Stimulated activated CD4-positive, alpha-beta T cell treated with anti-CD3 and anti-CD28 coated beads, Interleukin-12 subunit alpha, Interleukin-12 subunit beta, amount 100 ng/mL, for 24 hours (primary cell): Measurements from ENCODE around the gene SPATA17.

Experiments
- DNase-seq, 2 experiments: peaks; one replicate each; pipeline ENCODE4 v3.0.0-alpha.2; 2020; ENCODE audit warnings: low read depth in 2 of 2

SPATA17 gene

DNA sequence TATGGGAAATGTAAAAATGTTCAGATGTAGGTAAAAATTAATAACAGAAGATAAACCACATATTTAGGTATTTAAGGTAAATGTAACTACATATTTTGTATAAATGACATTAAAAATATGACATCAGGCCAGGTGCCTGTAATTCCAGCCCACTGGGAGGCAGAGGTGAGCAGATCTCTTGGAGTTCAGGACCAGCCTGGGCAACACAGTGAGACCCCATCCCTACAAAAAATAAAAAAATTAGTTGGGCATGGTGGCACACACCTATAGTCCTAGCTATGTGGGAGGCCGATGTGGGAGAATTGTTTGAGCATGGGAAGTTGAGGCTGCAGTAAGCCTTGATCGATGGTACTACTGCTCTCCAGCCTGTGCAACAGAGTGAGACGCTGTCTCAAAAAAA lies 216.5 kb downstream of the SPATA17 start:
- DNase-seq = no peak

DNA sequence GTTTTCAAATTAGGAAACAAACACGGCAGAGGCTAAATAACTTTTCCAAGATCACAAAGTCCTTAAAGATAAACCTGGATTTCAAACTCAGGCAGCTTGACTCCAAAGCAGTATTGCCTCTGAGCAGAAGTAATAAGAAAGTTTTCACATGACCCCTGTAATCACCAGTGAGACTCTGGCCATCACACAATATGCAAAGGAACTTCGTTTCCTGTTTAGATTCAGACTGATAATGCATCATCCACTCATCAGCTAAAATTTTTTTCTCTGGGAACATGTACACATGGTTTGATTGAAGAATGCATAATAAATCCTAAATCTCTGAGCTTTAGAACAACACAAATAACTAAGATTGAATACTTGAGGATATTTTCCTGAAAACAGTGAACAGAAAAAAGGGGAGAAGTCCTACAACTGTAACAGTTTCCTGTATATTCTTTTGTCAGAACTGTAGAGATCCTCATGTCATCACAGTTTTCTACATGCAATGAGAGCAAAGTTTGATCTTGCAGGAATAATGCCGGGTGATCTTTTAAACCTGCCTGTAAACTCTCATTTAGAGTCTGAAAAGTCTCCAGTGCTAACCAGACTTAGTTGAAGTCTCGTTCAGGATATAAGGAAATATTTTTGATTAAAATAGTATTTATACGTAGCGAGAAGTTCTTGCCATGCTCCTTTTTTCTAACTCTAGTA lies 225.3 kb downstream of the SPATA17 start:
- DNase-seq = no peak

DNA sequence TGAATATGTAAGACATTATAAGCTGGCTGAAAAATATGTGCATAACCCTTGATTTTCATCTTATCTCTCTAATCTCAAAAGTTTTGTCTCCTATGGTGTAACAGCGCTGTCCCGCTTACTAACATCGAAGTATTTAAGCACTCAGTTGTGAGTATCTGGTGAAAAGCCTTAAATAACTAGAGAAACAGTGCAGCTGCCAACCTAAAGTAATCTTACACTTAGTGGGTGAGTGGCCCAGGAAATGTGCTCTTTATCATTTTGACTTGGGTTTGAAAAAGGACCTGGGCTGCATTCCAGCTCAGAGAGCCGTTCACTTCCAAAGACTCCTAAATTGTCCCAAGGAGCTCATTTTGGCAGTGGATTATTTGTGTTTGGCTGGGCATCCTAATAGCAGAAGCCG lies 225.9 kb downstream of the SPATA17 start:
- no peak for DNase-seq

DNA sequence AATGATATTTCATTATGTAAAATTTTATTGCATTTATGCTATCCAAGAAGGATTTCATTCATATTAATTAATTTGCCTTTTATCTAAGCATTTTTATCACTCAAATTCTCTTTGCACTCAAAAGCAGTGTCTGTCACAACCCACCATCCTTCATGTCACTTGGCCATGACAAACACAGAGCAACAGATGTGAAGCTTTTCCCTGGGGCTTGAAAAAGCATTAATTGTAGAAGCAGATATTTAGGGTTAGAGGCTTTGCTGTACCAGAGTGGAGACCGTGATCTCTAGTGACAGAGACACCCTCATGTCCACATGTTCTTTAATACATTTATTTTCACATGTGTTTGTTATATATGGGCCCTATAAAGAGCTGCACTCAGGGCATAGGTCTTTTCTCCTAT lies 230.5 kb downstream of the SPATA17 start:
- no peak for DNase-seq

DNA sequence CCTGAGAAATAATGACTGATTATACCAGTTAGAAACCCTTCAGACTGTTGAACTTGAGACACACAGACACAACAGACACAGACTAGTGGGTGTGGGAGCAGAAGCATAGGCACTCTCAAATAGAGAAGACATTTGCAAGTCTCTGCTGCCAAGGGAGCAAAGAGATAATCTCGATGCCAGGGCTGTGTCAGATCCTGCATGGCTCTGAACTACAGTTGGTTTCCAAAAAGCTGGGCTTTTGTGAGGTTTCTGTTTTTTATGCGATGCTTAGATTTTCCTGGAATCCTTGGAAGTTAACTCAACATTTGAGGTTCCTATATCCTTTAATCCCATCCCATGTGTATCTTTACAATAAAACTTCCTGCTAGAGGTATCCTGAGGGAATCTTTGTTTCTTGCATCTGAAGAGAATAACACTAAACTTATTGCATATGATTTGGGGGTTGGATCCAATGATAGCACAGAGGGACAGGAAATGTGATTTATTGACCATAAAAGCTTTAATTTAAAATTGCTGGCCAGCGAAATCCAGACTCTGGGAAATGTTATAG lies 236.4 kb downstream of the SPATA17 start:
- no peak for DNase-seq

DNA sequence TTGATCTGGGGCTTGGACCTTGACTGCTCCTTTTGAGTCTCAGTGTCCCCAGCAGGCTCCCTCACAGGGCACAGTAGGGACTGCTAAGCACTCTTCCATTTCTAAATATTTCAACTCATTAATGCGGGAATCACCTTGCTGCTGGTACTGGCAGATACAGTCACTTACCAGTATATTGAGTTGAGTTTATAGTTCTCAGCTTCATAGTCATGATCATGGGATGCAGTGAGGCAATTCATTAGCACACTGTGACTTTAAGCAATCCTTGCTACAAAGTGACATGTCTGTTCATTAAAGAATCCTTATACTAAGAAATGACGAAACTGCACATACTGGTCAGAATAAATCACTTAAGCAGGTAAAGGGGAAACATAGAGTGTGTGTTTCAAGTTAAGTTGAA lies 240.8 kb downstream of the SPATA17 start:
- no peak for DNase-seq

DNA sequence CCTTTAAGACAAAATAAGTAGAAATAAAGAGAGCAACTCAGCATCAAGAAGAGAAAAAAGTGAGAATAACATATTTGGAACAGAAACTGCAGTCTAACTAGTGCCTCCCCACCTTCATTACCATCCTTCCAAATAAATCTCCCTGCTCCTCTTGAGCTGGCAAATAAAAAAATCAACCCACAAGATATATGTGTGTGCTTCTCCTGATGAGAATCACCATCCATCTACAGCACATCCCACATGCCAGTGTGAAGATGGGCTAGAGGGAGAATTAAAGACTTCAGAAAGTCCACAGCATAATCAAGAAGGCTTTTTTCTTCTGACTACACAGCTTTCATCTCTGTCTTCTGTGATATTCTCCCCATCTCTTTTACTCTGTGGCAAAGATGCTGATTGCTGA lies 244.1 kb downstream of the SPATA17 start:
- DNase-seq = no peak

DNA sequence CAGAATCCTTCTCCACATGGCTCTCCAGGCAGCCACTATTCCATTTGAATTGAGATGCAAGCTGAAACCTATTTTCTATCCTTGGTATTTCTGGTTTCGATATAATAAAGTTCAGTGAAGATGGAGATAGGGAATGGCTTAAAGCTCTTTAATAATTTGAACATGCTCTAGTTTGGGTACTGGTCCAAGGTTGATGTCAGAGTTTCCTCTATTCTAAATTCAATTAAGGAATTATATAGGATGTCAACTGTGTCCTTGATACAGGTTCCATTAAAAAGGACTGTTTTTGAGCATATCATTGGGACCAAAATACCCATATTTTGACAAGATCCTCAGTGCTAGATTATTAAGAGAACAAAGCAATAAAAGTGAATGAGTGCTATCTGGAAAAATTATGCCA lies 245.3 kb downstream of the SPATA17 start:
- no peak for DNase-seq

DNA sequence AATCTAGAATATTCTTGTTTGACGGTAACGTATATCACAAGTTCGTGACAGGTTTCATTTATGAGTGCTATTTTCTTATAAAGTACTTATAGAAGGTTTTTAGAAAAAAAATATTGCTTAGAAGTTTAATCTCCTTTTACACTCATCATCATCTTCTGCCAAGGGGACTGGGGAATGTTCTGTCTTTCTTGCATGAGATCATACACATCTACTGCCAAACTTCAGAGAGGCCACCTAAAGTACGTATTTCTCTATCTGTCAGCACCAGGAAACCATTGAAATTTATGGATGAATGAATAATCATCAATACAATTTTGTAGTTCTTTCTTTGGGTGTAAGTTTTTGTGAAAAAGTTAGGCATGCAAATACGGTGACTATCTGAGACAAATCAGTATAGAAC lies 245.8 kb downstream of the SPATA17 start:
- DNase-seq = no peak

DNA sequence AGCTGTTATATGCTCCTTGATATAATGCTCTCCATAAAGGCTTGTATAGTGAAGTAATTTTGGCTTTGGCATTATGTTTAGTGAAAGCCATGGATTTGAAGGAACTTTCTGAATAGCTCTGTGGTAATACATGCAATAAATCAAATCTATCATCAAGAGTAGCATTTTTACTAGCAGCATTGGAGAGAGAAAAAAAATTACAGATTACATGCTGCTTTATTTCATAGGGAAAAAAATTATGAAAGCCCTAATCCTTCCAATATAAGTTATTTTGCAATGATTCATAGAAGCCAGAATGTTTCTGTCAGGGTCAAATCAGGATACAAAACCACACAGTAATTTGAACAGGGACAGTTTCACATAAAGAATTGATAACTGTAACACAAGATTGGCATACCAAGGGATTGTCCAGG lies 250.0 kb downstream of the SPATA17 start:
- no peak for DNase-seq

DNA sequence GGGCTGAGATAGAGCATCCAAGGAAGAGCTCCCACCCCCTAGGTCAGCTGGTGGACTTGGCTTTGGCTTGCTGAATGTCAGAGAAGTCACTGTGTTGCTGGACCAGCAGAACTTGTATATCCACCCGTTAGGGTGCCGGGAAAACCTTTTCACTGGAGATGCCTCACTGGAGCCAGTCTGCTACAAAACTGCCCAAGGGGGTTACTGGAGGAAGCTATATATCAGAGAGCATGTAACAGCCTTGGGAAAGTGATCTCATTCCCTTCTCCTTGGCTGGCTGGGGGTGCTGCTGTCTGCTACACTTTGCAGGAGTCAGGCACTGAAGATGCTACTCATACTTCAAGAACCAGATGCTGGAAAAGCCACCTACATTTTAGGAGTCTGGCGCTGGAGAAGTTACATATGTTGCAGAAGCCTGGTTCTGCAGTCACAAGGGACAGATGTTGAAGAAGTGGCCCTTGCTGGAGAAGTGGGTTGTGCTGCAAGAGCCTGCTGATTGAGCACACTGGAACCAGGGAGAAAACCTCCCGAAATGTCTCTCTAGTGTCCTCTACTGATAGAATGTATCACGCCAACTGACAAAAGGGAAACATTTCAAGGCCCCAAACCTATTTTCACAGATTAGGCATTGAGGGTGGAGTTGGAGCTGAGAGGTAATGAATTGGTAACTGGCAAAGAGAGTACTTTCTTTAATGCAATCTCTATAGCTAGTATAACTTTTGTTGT lies 250.6 kb downstream of the SPATA17 start:
- no peak for DNase-seq

DNA sequence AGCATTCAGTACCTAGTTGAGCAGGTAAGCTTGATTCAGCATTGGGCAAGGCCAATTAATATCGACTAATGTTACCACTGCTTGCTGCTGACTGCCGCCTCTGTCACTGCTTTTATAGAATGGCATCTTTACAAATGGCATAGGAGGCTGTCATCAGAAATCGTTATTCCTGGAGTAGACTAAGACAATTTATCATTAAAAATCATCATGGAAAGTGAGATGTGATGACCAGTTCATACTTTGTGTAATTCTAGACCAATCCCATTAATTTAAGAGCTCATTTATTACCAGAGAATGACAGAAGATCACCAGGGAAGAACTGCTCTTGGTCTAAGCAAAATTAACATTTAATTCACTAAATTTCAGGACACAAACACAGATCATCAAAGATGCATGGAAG lies 254.0 kb downstream of the SPATA17 start:
- no peak for DNase-seq

DNA sequence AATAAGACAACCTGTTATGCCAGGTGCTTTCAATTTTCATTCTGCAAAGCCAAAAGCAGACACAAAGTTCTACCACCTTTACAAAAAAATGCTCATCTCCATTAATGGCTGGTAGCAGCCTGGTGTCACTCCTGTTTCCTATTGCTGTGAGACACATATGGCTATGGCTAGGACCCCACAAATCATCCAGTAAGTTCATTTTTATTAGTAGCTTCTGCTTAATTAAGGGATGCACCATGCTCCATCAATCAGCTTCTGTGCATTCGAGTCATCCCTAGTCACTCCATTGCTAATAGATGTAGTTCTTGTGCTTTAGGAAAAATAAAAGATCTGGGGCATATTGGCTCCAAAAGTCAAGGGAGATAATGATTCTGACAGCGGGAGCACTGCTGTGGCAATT lies 257.2 kb downstream of the SPATA17 start:
- no peak for DNase-seq

DNA sequence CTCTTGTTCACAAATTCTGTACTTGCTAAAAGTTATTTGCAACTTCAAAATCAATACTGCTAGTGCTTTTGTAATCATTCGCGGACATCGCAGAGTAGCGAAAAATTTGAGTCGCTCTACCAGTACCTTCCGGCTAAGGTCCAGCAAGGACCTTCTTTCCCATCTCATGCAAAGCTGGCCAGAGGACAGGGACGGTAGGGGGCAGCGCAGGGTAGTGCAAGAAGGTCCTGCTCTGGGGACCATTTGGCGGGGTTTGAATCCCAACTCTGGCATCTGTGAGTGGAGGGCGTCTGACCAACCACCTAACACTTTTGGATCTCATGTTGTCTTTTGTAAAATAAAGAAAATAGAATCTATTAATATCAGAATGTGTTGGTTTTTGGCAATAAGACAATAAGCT lies 258.3 kb downstream of the SPATA17 start:
- no peak for DNase-seq

DNA sequence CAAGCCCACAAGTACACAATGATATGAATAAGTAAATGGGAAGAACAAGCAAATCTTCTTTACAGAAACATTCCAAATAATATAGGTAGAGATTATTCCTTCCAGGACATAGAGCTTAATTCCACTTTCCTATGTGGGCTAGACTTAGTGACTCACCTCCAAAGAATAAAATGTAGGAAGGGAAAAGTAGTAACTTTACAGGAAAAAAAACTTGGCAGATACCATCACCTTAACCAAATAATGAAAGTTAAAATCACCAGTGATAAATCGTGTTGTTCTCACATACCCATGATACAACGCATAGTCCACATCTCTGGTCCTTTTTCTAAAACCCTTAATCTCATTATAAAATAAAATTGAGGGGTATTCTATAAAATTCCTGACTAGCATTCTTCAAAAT lies 260.8 kb downstream of the SPATA17 start:
- no peak for DNase-seq

DNA sequence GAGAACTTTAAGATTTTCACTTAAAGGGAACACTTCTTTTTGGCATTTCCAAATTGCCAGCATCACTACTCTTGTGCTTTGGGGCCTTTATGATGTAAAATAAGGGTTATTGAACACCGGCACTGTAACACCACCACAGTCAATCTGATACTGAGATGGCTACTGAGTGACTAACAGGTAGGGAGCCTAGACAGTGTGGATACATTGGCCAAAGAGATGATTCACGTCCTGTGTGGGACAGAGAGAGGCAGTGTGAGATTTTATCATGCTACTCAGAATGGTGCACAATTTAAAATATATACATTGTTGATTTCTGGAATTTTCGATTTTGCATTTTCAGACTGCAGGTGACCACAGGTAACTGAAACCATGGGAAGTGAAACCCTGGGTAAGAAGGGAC lies 261.6 kb downstream of the SPATA17 start:
- DNase-seq = no peak

DNA sequence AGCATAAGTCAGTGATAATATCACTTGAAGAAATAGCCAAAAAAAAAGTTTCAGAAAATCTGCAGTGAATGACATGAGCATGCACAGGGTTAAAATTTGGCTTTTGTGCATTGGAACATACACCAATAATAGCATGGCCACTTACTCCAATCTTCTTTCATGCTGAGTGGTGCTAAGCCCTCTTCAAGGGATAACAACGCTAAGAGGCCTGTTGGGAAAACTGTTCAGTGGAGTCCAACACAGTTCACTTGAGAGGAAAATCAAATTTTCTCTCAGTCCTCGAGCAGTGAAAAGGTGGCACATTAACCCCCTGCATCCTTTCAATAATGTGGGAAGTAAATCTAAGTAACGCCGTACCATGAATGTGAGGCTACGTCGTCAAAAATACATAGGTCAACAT lies 264.7 kb downstream of the SPATA17 start:
- DNase-seq = no peak

DNA sequence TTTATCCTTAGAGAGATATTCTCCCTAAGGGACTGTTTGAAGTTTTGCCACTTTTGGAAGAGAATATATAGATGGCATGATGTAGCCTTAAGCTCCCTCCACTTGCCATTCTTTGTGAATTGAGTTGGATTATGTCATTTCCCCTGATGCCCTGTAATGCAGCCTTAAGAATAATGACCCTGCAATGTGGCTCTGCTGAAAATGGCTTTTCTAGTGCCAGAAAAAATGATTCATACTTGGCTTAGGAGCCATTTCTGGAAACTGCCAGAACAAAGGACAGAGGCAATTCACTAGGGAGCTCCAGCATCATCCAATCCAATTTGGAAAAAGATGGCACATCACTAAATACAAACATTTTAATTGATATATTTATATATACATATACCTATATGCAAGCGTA lies 265.3 kb downstream of the SPATA17 start:
- DNase-seq = no peak

DNA sequence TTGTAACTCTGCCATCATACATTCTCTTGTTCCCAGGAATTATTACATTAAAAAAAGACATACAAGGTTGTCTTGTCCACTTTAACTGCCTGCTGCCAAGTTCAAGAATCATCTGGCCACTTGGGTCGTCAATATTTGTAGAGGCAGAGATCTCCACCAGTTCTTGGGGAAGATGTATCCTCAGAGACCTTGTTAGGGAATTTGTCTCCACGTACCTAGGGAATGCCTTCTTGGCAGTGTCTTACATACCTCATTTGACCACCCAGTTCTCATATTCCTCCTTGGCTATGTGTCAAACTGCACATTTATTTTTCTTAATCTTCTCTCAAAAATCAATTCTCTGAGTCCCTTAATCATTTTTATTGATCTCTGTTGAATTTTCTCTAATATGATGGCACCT lies 266.0 kb downstream of the SPATA17 start:
- no peak for DNase-seq

DNA sequence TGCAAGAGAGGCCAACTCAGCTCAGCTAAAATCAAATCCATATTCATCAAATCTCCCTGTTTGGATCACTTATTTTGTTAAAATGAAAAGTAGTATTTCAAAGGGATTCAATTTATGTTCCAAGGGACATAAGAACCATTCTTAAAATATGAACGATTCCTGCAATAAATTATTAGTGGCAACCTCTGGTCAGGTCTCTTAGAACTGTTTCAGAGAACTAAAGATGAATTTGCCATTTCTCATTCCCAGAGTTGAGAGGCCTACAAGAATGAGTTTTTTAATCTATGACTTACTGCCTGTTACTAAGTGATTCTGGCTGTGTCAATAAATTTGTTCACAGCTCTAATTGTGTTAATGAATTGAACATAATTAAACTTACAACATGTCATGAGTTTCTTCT lies 268.5 kb downstream of the SPATA17 start:
- DNase-seq = no peak

DNA sequence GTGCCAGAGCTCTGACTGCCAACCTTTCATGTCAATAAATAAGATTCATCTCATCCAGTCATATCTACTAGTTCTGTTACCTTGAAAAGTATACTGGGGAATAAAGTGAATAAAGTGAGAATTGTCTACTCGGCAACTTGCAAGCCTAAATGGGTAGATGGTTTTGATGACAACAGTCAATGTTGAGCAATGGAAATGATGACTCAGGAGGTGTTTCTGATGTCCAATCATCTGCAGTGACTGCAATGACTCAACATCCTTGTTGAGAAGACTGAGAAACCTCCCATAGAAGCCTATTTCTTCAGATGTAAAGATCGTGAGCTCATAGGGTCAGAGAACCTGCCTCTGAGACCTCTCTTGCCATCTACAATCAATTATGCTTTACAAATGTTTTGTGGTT lies 276.4 kb downstream of the SPATA17 start:
- DNase-seq = no peak

DNA sequence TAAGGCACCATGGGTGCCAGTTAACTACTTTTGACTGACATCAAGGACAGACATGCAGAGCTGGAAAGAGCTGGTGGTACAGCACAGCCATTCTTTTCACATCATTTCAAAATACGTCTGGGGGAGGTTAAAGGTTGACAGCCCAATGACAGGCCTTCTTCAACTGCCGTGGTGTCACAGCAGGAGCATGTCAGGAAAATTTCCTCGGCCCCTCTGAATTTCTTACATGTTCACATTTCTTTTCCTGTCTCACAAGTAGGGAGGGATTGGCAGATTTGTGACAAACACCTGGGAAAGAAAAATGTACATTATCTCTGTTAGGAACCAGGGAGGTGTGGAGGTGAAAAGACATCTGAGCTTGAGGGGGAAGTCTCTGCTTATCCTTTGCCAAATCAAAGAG lies 279.1 kb downstream of the SPATA17 start:
- no peak for DNase-seq

DNA sequence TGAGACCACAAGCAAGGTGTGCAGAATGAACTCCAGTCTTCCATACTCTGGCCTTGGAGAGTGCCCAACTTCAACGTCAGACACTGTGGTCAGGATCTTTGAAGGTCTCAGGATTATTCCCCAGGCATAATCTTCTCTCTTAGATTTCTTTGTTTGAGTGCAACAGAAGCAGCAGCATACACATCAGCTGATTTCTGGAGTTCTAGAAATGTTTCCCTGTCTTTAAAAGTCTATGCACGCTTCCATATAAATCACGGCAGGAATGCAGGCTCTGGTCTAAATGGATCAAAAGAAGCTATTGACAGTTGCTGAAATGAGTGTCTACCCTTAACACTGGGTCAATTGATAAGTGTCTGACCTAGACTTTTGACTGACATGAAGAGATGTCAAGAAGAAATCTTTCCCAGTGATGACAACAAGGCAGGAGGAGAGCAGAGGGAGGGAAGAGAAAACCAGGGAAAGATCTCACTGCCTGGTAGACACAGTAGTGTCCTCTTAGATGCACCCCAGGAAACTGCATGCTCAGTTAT lies 279.7 kb downstream of the SPATA17 start:
- no peak for DNase-seq
